ENCODE measurements around the gene TBX2. TPM values are rescaled to one million over a fixed set of nuclear protein-coding genes. Genes with fewer than 3 reads are reported as not detected.

Gene TBX2
- total and polyA plus RNA-seq, 9 of the 15 experiments (the other 6 are each of a cell fraction or from before 2014, with no cell fraction given), result 0.18 TPM; not detected in 8

- ChIA-PET POLR2A (no interaction called here), CTCF (ENCODE audit: low intra/inter-chr PET ratio) (no interaction called here)
- ATAC-seq (no peak), FAIRE-seq (no peak), DNase-seq (ENCODE audit: extremely low read depth in 1 of 4, low spot score in 3 of 4) (no peak)
- TF ChIP-seq ZBTB11 (CRISPR knock-in tag; IDR thresholded peaks at IDR 0.05) (peak in 1 of 3 experiments; percentile 83; a peak in 2 of 6 replicates), ZNF212 (CRISPR knock-in tag; IDR thresholded peaks at IDR 0.05) (no peak)
- Histone ChIP-seq H2AFZ (ENCODE audit: low read depth, low read length) (no peak overlapping the region), H3K9ac (ENCODE audit: insufficient read depth in 1 of 2, low read depth in 2 of 2, low read length in 2 of 2) (no peak overlapping the region), H3K27me3 (ENCODE audit: control insufficient read depth in 2 of 2, insufficient read depth in 2 of 2, low read length in 2 of 2) (peaks cover 0 to 20% of the 10 kb centered on the region in 2 experiments; a peak in 2 of 5 replicates), H3K36me3 (ENCODE audit: control insufficient read depth, insufficient read depth, low read length) (no peaks in the 10 kb centered on the region), H3K4me2 (ENCODE audit: insufficient read depth, low read length) (no peak overlapping the region), H3K4me1 (replicated peaks in 1 of 2; ENCODE audit: control insufficient read depth in 2 of 2, insufficient read depth in 2 of 2, low read length in 2 of 2) (peaks cover 0 to under 1% of the 10 kb centered on the region in 2 experiments; a peak in 2 of 5 replicates), H3K9me1 (ENCODE audit: control insufficient read depth, insufficient read depth, low read length) (no peaks in the 10 kb centered on the region), H4K20me1 (replicated peaks; ENCODE audit: control insufficient read depth, insufficient read depth, low read length) (peaks cover 6% of the 10 kb centered on the region; the same call in 1 of the 2 replicates), H3K4me3 (no peak overlapping the region), H3K27ac (ENCODE audit: extremely low read depth, low read depth, low read length) (no peak overlapping the region), H3K79me2 (ENCODE audit: control insufficient read depth, insufficient read depth, low read length) (no peaks in the 10 kb centered on the region), H3K9me3 (replicated peaks; ENCODE audit: control insufficient read depth, insufficient read depth, low read depth, low read length) (no peaks in the 10 kb centered on the region)
- intact Hi-C loops (cut with micrococcal nuclease) (no loop called here), in situ Hi-C loops (cut with MboI) (no loop called here)
- no TSS peak for BruUV-seq (replicated peaks)
- WGBS (ENCODE audit: insufficient coverage, low coverage, missing lambda C conversion rate), result 55% methylated on average over 16 of the region's 38 CpGs
Measured at GRCh38 chr17:61395409-61395982, 4.1 kb upstream of the TBX2 start.
